Activated CD4-positive, alpha-beta T cell treated with anti-CD3 and anti-CD28 coated beads for 48 hours (primary cell): ENCODE data around the gene WDR62.

Source experiments
- DNase-seq: peaks from one replicate; pipeline ENCODE4 v3.0.0-alpha.2; 2020

The WDR62 gene

GRCh38 chr19:36082916-36083315 lies 28.2 kb downstream of the WDR62 start:
- DNase-seq = no peak

- no peak for DNase-seq
These were observed 29.7 kb downstream of the WDR62 start for GRCh38 chr19:36084231-36085009.

GRCh38 chr19:36086326-36086725 lies 31.6 kb downstream of the WDR62 start:
- no peak for DNase-seq

GRCh38 chr19:36089847-36090246 lies 35.1 kb downstream of the WDR62 start:
- no peak for DNase-seq

- no peak for DNase-seq
These were observed 36.4 kb downstream of the WDR62 start for GRCh38 chr19:36090910-36091695.

GRCh38 chr19:36092566-36092965 lies 37.9 kb downstream of the WDR62 start:
- DNase-seq = no peak

GRCh38 chr19:36093146-36093662 lies 38.5 kb downstream of the WDR62 start:
- peak; percentile 36 for DNase-seq

GRCh38 chr19:36093687-36094086 lies 39.0 kb downstream of the WDR62 start:
- no peak for DNase-seq

- no peak for DNase-seq
These were observed 42.3 kb downstream of the WDR62 start for GRCh38 chr19:36097036-36097435.

- DNase-seq = no peak
These were observed 44.6 kb downstream of the WDR62 start for GRCh38 chr19:36099166-36099785.

- no peak for DNase-seq
These were observed 45.8 kb downstream of the WDR62 start for GRCh38 chr19:36100476-36100875.

- no peak for DNase-seq
These were observed 47.0 kb downstream of the WDR62 start for GRCh38 chr19:36101550-36102327.

GRCh38 chr19:36103040-36103626 lies 48.4 kb downstream of the WDR62 start:
- no peak for DNase-seq

- DNase-seq = no peak
These were observed 49.3 kb downstream of the WDR62 start for GRCh38 chr19:36103842-36104552.

GRCh38 chr19:36106441-36106840 lies 51.7 kb downstream of the WDR62 start:
- DNase-seq = no peak

GRCh38 chr19:36106991-36107390 lies 52.3 kb downstream of the WDR62 start:
- DNase-seq = no peak

GRCh38 chr19:36108684-36109083 lies 54.0 kb downstream of the WDR62 start:
- no peak for DNase-seq

- DNase-seq = no peak
These were observed 55.9 kb downstream of the WDR62 start, which contains the start of gene OVOL3 for GRCh38 chr19:36110487-36111199. Gene OVOL3, plus strand, starts transcription at chr19:36111143. Its CDS starts 60 bp downstream, at chr19:36111203.

GRCh38 chr19:36111200-36111539 lies 56.5 kb downstream of the WDR62 start:
- DNase-seq = no peak

- no peak for DNase-seq
These were observed 58.0 kb downstream of the WDR62 start for GRCh38 chr19:36112678-36113077.

GRCh38 chr19:36113425-36113824 lies 58.7 kb downstream of the WDR62 start:
- DNase-seq = no peak
